Measurements from ENCODE around the gene AFF3. TPM values are rescaled to one million over a fixed set of nuclear protein-coding genes. Genes with fewer than 3 reads are reported as not detected.

Gene AFF3
- total RNA-seq, 4 donors from 2014 or later, result 9.0 to 20.2 (median 14.5) TPM

- in situ Hi-C loops (cut with MboI; ENCODE audit: low pct_ligation_motif_present in 1 of 4, low pct_unique_long_range_greater_than_20kb in 1 of 4, low sequenced_read_pairs in 3 of 4), result no loop called here
- TF ChIP-seq CTCF (IDR thresholded peaks at IDR 0.05) (no peak), POLR2A (IDR thresholded peaks at IDR 0.05) (no peak), POLR2AphosphoS5 (IDR thresholded peaks at IDR 0.05) (no peak), EP300 (IDR thresholded peaks at IDR 0.05; ENCODE audit: low read depth) (no peak)
These were observed 278.5 kb downstream of the AFF3 start for GRCh38 chr2:99863903-99864270.

GRCh38 chr2:99863236-99863902 lies 279.0 kb downstream of the AFF3 start:
- Histone ChIP-seq H3K27me3 (no peaks in the 10 kb centered on the region), H3K4me1 (peaks cover 0 to 10% (median 2%) of the 10 kb centered on the region in 4 donors), H3K9me3 (no peaks in the 10 kb centered on the region), H3K36me3 (no peaks in the 10 kb centered on the region), H3K27ac (no peak overlapping the region), H3K4me3 (no peak overlapping the region)
- 94 to 95% methylated on average over 3 to 4 of the region's 4 CpGs for WGBS, 2 donors (ENCODE audit: low coverage in 1 of 2)
- intact Hi-C loops (cut with DNase I; ENCODE audit: low total_unique reads) (no loop called here), in situ Hi-C loops (cut with MboI; ENCODE audit: low pct_ligation_motif_present in 1 of 4, low pct_unique_long_range_greater_than_20kb in 1 of 4, low sequenced_read_pairs in 3 of 4) (no loop called here)
- no peak for TF ChIP-seq POLR2AphosphoS5 (IDR thresholded peaks at IDR 0.05)
- TF ChIP-seq POLR2A (IDR thresholded peaks at IDR 0.05), result no peak
- no peak for TF ChIP-seq CTCF (IDR thresholded peaks at IDR 0.05)
- TF ChIP-seq EP300 (IDR thresholded peaks at IDR 0.05; ENCODE audit: low read depth), result no peak
- DNase-seq, result no peak

More at GRCh38 chr2:99863903-99864270, 278.5 kb downstream of the AFF3 start:
- Histone ChIP-seq H3K36me3 (no peaks in the 10 kb centered on the region), H3K4me3 (no peak overlapping the region), H3K9me3 (no peaks in the 10 kb centered on the region), H3K27ac (no peak overlapping the region), H3K4me1 (peaks cover 0 to 10% (median 2%) of the 10 kb centered on the region in 4 donors), H3K27me3 (no peaks in the 10 kb centered on the region)
- no peak for DNase-seq
- WGBS, 2 donors (ENCODE audit: low coverage in 1 of 2), result 76% methylated on average over 2 of the region's 2 CpGs; no CpG with 5 or more reads in 1 of the 2 donors
- intact Hi-C loops (cut with DNase I; ENCODE audit: low total_unique reads), result no loop called here

- no peak overlapping the region for H3K4me3 ChIP-seq
- DNase-seq, result no peak
- H3K9me3 ChIP-seq, result no peaks in the 10 kb centered on the region
- H3K27me3 ChIP-seq, result no peaks in the 10 kb centered on the region
- no peaks in the 10 kb centered on the region for H3K36me3 ChIP-seq
- in situ Hi-C loops (cut with MboI; ENCODE audit: low pct_ligation_motif_present in 1 of 4, low pct_unique_long_range_greater_than_20kb in 1 of 4, low sequenced_read_pairs in 3 of 4), result no loop called here
- peaks cover 0 to 10% (median 2%) of the 10 kb centered on the region in 4 donors for H3K4me1 ChIP-seq
- TF ChIP-seq POLR2AphosphoS5 (IDR thresholded peaks at IDR 0.05) (no peak), EP300 (IDR thresholded peaks at IDR 0.05; ENCODE audit: low read depth) (no peak), POLR2A (IDR thresholded peaks at IDR 0.05) (no peak), CTCF (IDR thresholded peaks at IDR 0.05) (no peak)
- intact Hi-C loops (cut with DNase I; ENCODE audit: low total_unique reads), result no loop called here
- WGBS, 2 donors (ENCODE audit: low coverage in 1 of 2), result 33 to 50% methylated on average over 2 to 3 of the region's 3 CpGs
- H3K27ac ChIP-seq, result no peak overlapping the region
These were observed 279.8 kb downstream of the AFF3 start for GRCh38 chr2:99862566-99862965.

GRCh38 chr2:99861376-99861760 lies 281.0 kb downstream of the AFF3 start:
- no peak overlapping the region for H3K27ac ChIP-seq
- H3K36me3 ChIP-seq, result no peaks in the 10 kb centered on the region
- peaks cover 0 to 10% (median 2%) of the 10 kb centered on the region in 4 donors for H3K4me1 ChIP-seq
- no peaks in the 10 kb centered on the region for H3K9me3 ChIP-seq
- no peak overlapping the region for H3K4me3 ChIP-seq
- no peaks in the 10 kb centered on the region for H3K27me3 ChIP-seq
- TF ChIP-seq EP300 (IDR thresholded peaks at IDR 0.05; ENCODE audit: low read depth) (no peak), CTCF (IDR thresholded peaks at IDR 0.05) (no peak), POLR2AphosphoS5 (IDR thresholded peaks at IDR 0.05) (no peak), POLR2A (IDR thresholded peaks at IDR 0.05) (no peak)
- in situ Hi-C loops (cut with MboI; ENCODE audit: low pct_ligation_motif_present in 1 of 4, low pct_unique_long_range_greater_than_20kb in 1 of 4, low sequenced_read_pairs in 3 of 4), result no loop called here
- 18 to 33% methylated on average over 2 of the region's 2 CpGs for WGBS, 2 donors (ENCODE audit: low coverage in 1 of 2)
- intact Hi-C loops (cut with DNase I; ENCODE audit: low total_unique reads), result no loop called here
- no peak for DNase-seq
